ENCODE results near the gene RIOK1.

Gene RIOK1

GRCh38 chr6:7461416-7461815 lies 71.8 kb downstream of the RIOK1 start:
- Histone ChIP-seq H3K4me3 (ENCODE audit: low read depth, low read length) (no peak overlapping the region), H3K27ac (ENCODE audit: low read depth, low read length) (no peak overlapping the region)

GRCh38 chr6:7463785-7464184 lies 74.2 kb downstream of the RIOK1 start:
- no peaks in the 10 kb centered on the region for H3K27me3 ChIP-seq (ENCODE audit: control insufficient read depth, insufficient read depth, low read length)
- peak overlapping the region; percentile 46 for H3K27ac ChIP-seq (ENCODE audit: low read depth, low read length)
- H3K4me3 ChIP-seq (ENCODE audit: low read depth, low read length), result no peak overlapping the region
- H3K9me3 ChIP-seq (ENCODE audit: control insufficient read depth, insufficient read depth, low read length), result no peaks in the 10 kb centered on the region
- H3K4me1 ChIP-seq (ENCODE audit: control insufficient read depth, insufficient read depth, low read length), result no peaks in the 10 kb centered on the region
- H3K36me3 ChIP-seq (ENCODE audit: control insufficient read depth, insufficient read depth, low read length), result no peaks in the 10 kb centered on the region
- H3K9ac ChIP-seq (ENCODE audit: low read depth, low read length), result no peak overlapping the region

More at GRCh38 chr6:7461416-7461815, 71.8 kb downstream of the RIOK1 start:
- Histone ChIP-seq H3K4me1 (ENCODE audit: control insufficient read depth, insufficient read depth, low read length) (no peaks in the 10 kb centered on the region), H3K9ac (ENCODE audit: low read depth, low read length) (no peak overlapping the region), H3K9me3 (ENCODE audit: control insufficient read depth, insufficient read depth, low read length) (no peaks in the 10 kb centered on the region), H3K36me3 (ENCODE audit: control insufficient read depth, insufficient read depth, low read length) (no peaks in the 10 kb centered on the region), H3K27me3 (ENCODE audit: control insufficient read depth, insufficient read depth, low read length) (no peaks in the 10 kb centered on the region)

- H3K4me3 ChIP-seq (ENCODE audit: low read depth, low read length), result no peak overlapping the region
- H3K9me3 ChIP-seq (ENCODE audit: control insufficient read depth, insufficient read depth, low read length), result no peaks in the 10 kb centered on the region
- H3K36me3 ChIP-seq (ENCODE audit: control insufficient read depth, insufficient read depth, low read length), result no peaks in the 10 kb centered on the region
- H3K27me3 ChIP-seq (ENCODE audit: control insufficient read depth, insufficient read depth, low read length), result no peaks in the 10 kb centered on the region
- H3K9ac ChIP-seq (ENCODE audit: low read depth, low read length), result no peak overlapping the region
- no peaks in the 10 kb centered on the region for H3K4me1 ChIP-seq (ENCODE audit: control insufficient read depth, insufficient read depth, low read length)
- H3K27ac ChIP-seq (ENCODE audit: low read depth, low read length), result no peak overlapping the region
Measured at GRCh38 chr6:7467007-7467897, 77.6 kb downstream of the RIOK1 start.

Measured in HUES48 (cell line).